Erythroblast (primary cell): ENCODE data around the gene MYL7.

Experiments
- GATA1 ChIP-seq: IDR thresholded peaks from 2 replicates; pipeline ENCODE4 v1.6.1; 2011; ENCODE audit warnings: low read depth, mild to moderate bottlenecking, control low read depth, low read length, moderate library complexity
- POLR2A ChIP-seq: IDR thresholded peaks from 2 replicates; pipeline ENCODE4 v1.6.1; 2011; ENCODE audit warnings: mild to moderate bottlenecking, low read length

DNA sequence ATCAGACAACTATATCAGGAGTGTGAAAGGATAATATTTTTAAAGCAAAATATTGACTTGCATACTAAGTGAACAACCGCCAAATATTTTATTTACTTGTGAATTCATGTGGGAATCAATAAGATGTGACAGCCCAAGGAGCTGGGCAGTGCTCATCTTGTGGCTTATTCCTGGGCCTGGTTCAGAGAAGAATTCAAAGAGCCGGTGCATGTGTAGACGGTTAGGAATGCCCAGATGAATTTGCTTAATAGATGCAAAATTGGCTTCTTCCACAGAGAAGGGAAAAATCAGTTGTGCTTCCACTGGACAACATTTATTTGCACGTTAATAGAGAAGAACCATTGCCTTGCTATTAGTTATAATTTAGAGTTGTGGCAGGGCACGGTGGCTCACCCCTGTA is 4.4 kb downstream of the MYL7 start:
- TF ChIP-seq POLR2A: no peak
- TF ChIP-seq GATA1: no peak
